Memory B cell (primary cell): ENCODE data around the gene ERAP2.
A peak's percentile ranks its signal among the peaks of the same experiment; 100 is the strongest.

Source experiments
- ATAC-seq: fragments of 150-1000 bp; cut with Tn5 transposase; 2 replicates; pipeline ENCODE4 v1.10.0; 2021; ENCODE audit warnings: low read depth, mild to moderate bottlenecking, moderate library complexity
- DNase-seq, 2 donors: peaks; one replicate each; pipeline ENCODE4 v3.0.0; 2022; ENCODE audit warnings: low spot score in 2 of 2
- H3K27ac Mint-ChIP-seq: one replicate; pipeline ENCODE4 v1.8.0; 2022; ENCODE audit warnings: mild to moderate bottlenecking, moderate library complexity, mixed read lengths
- H3K27me3 Mint-ChIP-seq: one replicate; pipeline ENCODE4 v1.8.0; 2022; ENCODE audit warnings: mixed read lengths
- H3K36me3 Mint-ChIP-seq: one replicate; pipeline ENCODE4 v1.8.0; 2022; ENCODE audit warnings: mild to moderate bottlenecking, mixed read lengths
- H3K4me1 Mint-ChIP-seq: one replicate; pipeline ENCODE4 v1.8.0; 2022; ENCODE audit warnings: mixed read lengths
- H3K4me3 Mint-ChIP-seq: one replicate; pipeline ENCODE4 v1.8.0; 2022; ENCODE audit warnings: mild to moderate bottlenecking, moderate library complexity, mixed read lengths
- H3K9me3 Mint-ChIP-seq: one replicate; pipeline ENCODE4 v1.8.0; 2022; ENCODE audit warnings: mixed read lengths

Gene ERAP2

GRCh38 chr5:96957254-96958049, 81.2 kb downstream of the ERAP2 start:
- Mint-ChIP-seq H3K9me3 (peaks cover 3% of the 10 kb centered on the region), H3K27ac (peak overlapping the region; percentile 96), H3K4me1 (peaks cover 46% of the 10 kb centered on the region), H3K4me3 (peak overlapping the region; percentile 68), H3K36me3 (peaks cover 10% of the 10 kb centered on the region), H3K27me3 (no peaks in the 10 kb centered on the region)
- ATAC-seq (peak; percentile 46), DNase-seq (no peak)

- H3K9me3 Mint-ChIP-seq = peaks cover 3% of the 10 kb centered on the region
- H3K27me3 Mint-ChIP-seq = no peaks in the 10 kb centered on the region
- peaks cover 10% of the 10 kb centered on the region for H3K36me3 Mint-ChIP-seq
- H3K27ac Mint-ChIP-seq = peak overlapping the region; percentile 96
- H3K4me1 Mint-ChIP-seq = peaks cover 45% of the 10 kb centered on the region
- ATAC-seq = no peak
- DNase-seq = no peak
- H3K4me3 Mint-ChIP-seq = peak overlapping the region; percentile 68
Measured at GRCh38 chr5:96958977-96959376, 82.7 kb downstream of the ERAP2 start.

- peaks cover 3% of the 10 kb centered on the region for H3K9me3 Mint-ChIP-seq
- peak; percentile 71 for ATAC-seq
- H3K27ac Mint-ChIP-seq = no peak overlapping the region
- H3K36me3 Mint-ChIP-seq = peaks cover 10% of the 10 kb centered on the region
- H3K4me1 Mint-ChIP-seq = peaks cover 48% of the 10 kb centered on the region
- peak in 1 of 2 donors; percentile 26 for DNase-seq
- H3K4me3 Mint-ChIP-seq = peak overlapping the region; percentile 27
- H3K27me3 Mint-ChIP-seq = no peaks in the 10 kb centered on the region
Measured at GRCh38 chr5:96961053-96961452, 84.8 kb downstream of the ERAP2 start.

- DNase-seq = no peak
- H3K9me3 Mint-ChIP-seq = no peaks in the 10 kb centered on the region
- no peak for ATAC-seq
- H3K4me3 Mint-ChIP-seq = peak overlapping the region; percentile 44
- peak overlapping the region; percentile 90 for H3K27ac Mint-ChIP-seq
- H3K27me3 Mint-ChIP-seq = no peaks in the 10 kb centered on the region
- H3K4me1 Mint-ChIP-seq = peaks cover 39% of the 10 kb centered on the region
- H3K36me3 Mint-ChIP-seq = peaks cover 8% of the 10 kb centered on the region
Measured at GRCh38 chr5:96962540-96962991, 86.3 kb downstream of the ERAP2 start.

GRCh38 chr5:96963267-96963666, 87.0 kb downstream of the ERAP2 start:
- Mint-ChIP-seq H3K27me3 (no peaks in the 10 kb centered on the region), H3K4me1 (peaks cover 36% of the 10 kb centered on the region), H3K36me3 (peaks cover 11% of the 10 kb centered on the region), H3K9me3 (no peaks in the 10 kb centered on the region), H3K27ac (peak overlapping the region; percentile 90), H3K4me3 (no peak overlapping the region)
- ATAC-seq (peak; percentile 53), DNase-seq (no peak)

- no peaks in the 10 kb centered on the region for H3K9me3 Mint-ChIP-seq
- H3K27me3 Mint-ChIP-seq = no peaks in the 10 kb centered on the region
- H3K27ac Mint-ChIP-seq = no peak overlapping the region
- H3K4me1 Mint-ChIP-seq = peaks cover 49% of the 10 kb centered on the region
- DNase-seq (no peak), ATAC-seq (no peak)
- peaks cover 8% of the 10 kb centered on the region for H3K36me3 Mint-ChIP-seq
- H3K4me3 Mint-ChIP-seq = no peak overlapping the region
Measured at GRCh38 chr5:96966801-96967200, 90.5 kb downstream of the ERAP2 start.

GRCh38 chr5:96967400-96967799, 91.1 kb downstream of the ERAP2 start:
- ATAC-seq (no peak), DNase-seq (no peak)
- Mint-ChIP-seq H3K9me3 (no peaks in the 10 kb centered on the region), H3K36me3 (peaks cover 8% of the 10 kb centered on the region), H3K4me3 (no peak overlapping the region), H3K27me3 (no peaks in the 10 kb centered on the region), H3K27ac (no peak overlapping the region), H3K4me1 (peaks cover 53% of the 10 kb centered on the region)

GRCh38 chr5:96968074-96968473, 91.8 kb downstream of the ERAP2 start:
- no peaks in the 10 kb centered on the region for H3K27me3 Mint-ChIP-seq
- H3K4me1 Mint-ChIP-seq = peaks cover 55% of the 10 kb centered on the region
- H3K27ac Mint-ChIP-seq = no peak overlapping the region
- no peak overlapping the region for H3K4me3 Mint-ChIP-seq
- ATAC-seq = no peak
- no peak for DNase-seq
- H3K36me3 Mint-ChIP-seq = peaks cover 8% of the 10 kb centered on the region
- no peaks in the 10 kb centered on the region for H3K9me3 Mint-ChIP-seq

- Mint-ChIP-seq H3K4me3 (no peak overlapping the region), H3K4me1 (peaks cover 51% of the 10 kb centered on the region), H3K9me3 (no peaks in the 10 kb centered on the region), H3K36me3 (peaks cover 8% of the 10 kb centered on the region), H3K27ac (no peak overlapping the region), H3K27me3 (no peaks in the 10 kb centered on the region)
- ATAC-seq (no peak), DNase-seq (no peak)
Measured at GRCh38 chr5:96968614-96969013, 92.3 kb downstream of the ERAP2 start.
